GM12892 (cell line): Measurements from ENCODE around the gene NMRK1.

Experiments
- DNase-seq: peaks from one replicate; pipeline ENCODE4 v3.0.0; 2011; ENCODE audit not compliant: insufficient read length
- FAIRE-seq: peaks from 2 replicates; lab custom pipeline; 2011; peaks lifted over from hg19 to GRCh38; lab: Jason Lieb, UNC
- POLR2A ChIP-seq: IDR thresholded peaks from 2 replicates; pipeline ENCODE4 v1.6.1; 2011; ENCODE audit warnings: low read depth, low read length, control low read depth
- POLR2AphosphoS5 ChIP-seq: IDR thresholded peaks from 2 replicates; pipeline ENCODE4 v1.6.1; 2011; ENCODE audit warnings: low read depth, low read length, control low read depth
- TAF1 ChIP-seq: IDR thresholded peaks from 2 replicates; pipeline ENCODE4 v1.6.1; 2011; ENCODE audit warnings: low read depth, mild to moderate bottlenecking, control low read depth, low read length, borderline replicate concordance

NMRK1 gene

DNA sequence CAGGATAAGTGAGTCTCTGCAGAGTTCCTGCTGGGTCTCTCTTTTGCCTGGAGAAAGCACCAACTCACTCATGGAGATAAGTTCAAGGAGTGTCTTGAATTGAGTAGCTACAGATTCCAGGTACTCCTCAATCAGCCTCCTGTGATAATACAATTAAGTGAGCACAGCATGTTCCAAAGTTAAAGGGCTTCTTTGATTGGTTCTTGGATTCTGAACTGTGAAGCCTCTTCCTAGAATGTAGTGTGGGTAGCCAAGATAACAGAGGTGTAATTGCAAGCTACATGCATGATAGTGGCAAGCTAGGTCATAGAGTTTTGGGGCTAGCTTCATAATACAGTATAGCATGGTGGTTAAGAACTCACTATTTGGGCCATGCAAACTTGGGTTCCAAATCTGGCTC lies 36.7 kb downstream of the NMRK1 start:
- DNase-seq (no peak), FAIRE-seq (no peak)
- no peak for TF ChIP-seq TAF1
- no peak for TF ChIP-seq POLR2A
- TF ChIP-seq POLR2AphosphoS5, result no peak

DNA sequence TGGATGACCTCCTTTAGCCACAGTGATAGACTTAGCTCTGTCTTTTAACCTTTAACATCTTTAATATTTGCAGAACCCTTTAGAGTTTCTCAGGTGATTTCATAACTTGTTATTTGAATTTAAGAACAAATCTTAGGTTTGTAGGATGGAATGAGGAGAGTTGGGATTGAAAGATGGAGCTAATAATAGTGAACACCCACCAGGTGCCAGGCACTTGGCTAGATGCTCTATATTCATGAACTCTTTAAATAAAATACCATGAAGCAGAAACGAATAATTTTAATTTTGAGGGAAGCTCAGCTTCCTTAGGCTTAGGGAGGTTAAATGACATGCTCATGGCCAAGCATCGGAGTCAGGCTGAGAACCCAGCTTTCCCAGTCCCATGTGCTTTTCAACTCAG lies 40.4 kb downstream of the NMRK1 start:
- no peak for FAIRE-seq

DNA sequence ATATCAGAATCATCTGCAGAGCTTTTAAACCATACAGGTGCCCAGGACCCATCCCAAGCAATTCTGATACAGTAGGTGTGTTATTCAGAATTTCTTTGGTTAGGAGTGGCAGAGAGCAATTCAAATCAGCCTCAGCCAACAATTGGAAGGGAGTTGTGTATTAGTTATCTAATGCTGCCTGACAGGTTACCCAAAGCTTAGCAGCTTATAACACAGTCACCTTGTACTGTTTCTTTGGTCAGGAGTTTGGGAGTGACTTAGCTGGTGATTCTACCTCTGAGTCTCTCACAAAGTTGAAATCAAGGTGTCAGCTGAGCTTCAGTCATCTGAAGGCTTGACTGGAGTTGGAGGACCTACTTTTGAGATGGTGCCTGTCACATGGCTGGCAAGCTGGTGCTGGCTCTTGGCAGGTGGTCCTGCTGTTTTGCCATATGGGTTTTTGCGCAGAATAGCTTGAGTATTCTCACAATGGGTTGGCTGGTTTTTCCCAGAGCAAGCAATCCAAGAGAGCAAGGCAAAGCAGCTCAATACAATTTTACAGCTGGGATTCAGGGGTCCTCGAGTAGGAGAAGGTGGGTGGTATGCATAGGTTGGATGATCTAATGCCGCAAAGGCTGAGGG lies 41.1 kb downstream of the NMRK1 start:
- DNase-seq (no peak), FAIRE-seq (no peak)
- no peak for TF ChIP-seq POLR2AphosphoS5
- TF ChIP-seq TAF1, result no peak
- TF ChIP-seq POLR2A, result no peak

More for the DNA sequence above, 40.4 kb downstream of the NMRK1 start:
- TF ChIP-seq POLR2AphosphoS5 (no peak), TAF1 (no peak), POLR2A (no peak)
- DNase-seq, result no peak

DNA sequence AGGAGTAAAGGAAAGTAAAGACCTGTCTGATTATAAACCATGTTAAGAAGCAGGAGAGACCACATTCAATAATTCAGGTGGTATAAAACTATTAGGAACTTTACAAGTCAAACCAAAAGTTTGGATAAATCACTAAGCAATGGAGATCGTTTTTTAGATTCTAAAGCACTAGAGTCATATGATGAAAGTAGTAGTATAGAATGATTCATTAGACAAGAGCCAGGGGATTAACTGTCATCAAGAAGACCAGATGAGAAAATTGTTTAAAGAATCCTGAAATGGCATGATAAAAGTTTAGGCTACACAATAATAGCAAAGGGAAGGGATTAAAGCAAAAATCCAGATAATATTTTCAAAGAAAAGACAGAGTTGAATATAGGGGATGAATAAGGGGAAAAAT lies 46.9 kb downstream of the NMRK1 start:
- FAIRE-seq (no peak), DNase-seq (no peak)
- TF ChIP-seq POLR2AphosphoS5 (no peak), TAF1 (no peak), POLR2A (no peak)

DNA sequence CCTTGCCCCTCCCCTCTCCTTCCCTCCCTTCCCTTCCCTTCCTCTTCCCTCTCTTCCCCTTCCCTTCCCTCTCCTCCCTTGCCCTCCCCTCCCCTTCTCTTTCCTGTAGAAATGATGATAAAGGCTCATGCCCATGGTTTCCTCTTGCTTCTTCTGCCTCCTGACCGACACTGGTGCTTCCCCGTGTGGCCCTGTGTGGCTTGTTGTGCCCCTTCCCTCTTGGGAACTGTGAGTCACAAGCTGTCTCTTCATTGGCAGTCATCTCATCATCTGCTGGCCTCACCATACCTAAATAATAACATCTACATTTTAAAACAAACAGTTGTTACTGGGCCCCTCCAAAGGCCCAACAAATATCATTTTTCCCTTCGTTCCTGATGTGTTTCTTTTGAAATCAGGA lies 48.2 kb downstream of the NMRK1 start:
- FAIRE-seq, result no peak

DNA sequence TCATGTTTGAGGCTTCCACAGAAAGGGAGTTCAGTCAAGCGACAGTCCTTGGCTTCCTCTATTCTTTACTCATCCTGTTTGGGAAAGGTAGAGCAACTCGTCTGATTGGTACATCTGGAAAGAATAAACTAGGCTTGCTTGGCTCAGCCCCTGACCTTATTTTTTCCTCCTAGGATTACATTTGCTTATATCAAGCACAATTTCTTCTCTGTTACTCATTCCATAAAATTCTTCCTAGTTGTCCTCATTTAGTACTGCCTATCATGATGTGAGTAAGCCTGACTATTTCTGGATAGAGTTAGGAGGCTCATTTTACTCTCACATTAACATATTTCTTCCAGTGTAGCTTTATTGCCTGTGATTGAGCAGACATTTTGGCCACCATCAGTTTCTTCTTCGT lies 48.9 kb downstream of the NMRK1 start:
- no peak for FAIRE-seq
- DNase-seq, result no peak

More for the DNA sequence above, 48.2 kb downstream of the NMRK1 start:
- TF ChIP-seq POLR2A, result no peak
- no peak for TF ChIP-seq POLR2AphosphoS5
- TF ChIP-seq TAF1, result no peak
- no peak for DNase-seq

DNA sequence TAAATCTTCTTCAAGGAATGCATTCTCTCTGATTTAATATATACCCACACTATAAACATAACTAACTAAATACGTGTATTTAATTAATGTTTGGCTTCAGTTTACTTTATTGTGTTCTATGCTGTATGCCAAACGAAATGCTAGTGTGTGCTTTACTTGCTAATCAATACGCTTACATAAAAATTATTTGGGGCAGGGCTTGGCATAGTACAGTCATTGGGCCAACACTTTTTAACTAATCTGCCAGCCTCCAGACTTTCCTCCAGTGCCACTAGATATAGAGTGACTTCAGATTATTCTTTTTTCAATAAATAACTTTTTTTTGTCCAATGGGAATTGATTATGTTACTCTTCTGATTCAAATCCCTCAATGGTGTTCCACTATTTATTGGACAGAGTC lies 51.2 kb downstream of the NMRK1 start:
- no peak for FAIRE-seq
- TF ChIP-seq POLR2AphosphoS5 (no peak), POLR2A (no peak), TAF1 (no peak)

More for the DNA sequence above, 48.9 kb downstream of the NMRK1 start:
- no peak for TF ChIP-seq POLR2AphosphoS5

DNA sequence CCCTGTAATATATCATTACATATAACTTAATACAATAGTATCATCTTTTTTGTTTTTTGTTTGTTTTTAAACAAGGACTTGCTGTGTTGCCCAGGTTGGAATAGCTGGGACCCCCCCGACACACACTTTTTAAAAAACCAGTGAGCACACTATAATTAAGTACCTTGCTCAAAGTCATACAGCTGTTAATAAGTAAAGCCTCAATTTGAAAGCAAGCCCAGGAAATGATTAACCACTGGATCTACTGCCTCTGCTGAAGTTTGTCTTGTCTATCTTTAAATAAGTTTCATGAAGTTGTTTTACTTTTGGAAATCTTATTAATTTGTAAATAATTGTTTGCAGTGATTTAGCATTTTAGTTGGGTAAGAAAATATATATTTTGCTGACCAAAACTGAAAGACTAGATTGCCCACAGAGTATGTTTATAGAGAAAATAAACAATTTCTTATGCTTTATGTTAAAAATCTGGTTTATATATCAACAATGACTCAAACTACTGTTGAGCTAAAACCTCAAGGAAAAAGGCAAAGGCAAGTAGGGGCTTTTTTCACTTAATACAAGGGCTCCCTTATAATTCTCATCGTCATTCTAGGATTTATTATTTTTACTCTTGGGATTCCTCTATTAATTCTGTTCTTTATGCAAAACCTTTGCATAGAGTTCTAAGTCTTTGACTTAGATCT lies 54.0 kb downstream of the NMRK1 start:
- FAIRE-seq, result no peak

More for the DNA sequence above, 51.2 kb downstream of the NMRK1 start:
- no peak for DNase-seq

DNA sequence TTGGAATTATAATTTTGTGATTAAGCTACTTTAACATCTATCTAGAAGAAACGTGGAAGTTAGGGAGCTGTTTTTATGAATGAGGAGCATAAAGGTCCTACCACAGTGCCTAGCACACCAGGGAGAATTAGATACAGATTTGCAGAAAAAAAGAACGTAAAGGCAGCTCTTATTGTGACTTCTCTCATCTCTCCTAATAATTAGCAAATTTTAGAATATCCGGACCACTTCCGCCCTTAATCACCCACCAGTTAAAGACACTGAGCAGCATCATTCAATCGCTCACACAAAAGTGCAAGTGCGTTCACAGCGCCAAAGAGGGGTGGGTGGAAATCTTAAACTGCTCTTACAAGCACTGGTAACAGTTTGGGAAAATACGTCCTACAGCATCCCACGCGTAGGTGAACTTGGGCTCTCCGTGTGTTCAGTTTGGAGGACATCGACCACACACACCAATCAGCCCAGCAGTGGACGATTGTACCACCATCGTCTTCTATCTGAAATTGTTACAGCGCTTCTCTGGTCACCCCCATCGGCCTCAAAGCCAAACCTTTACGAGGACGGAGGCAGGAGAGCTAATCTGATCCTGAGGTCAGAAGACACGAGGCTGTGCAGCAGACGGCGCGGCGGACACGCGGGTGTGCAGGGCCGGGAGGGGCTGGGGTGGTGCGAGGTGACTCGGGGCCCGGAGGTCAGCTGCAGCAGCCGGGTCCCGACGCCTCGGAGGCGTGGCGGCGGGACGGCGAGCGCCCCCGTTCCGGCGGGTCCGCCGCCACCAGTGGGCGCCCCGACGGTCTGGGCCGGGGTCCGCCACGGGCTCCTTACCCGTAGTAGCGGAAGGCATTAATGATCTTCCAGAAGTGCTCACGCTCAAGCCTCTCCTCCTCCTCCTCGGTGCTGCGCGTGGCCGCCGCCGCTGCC lies 60.5 kb downstream of the NMRK1 start:
- FAIRE-seq (peak; percentile 71), DNase-seq (peak; percentile 41)
- TF ChIP-seq POLR2AphosphoS5 (no peak), POLR2A (no peak), TAF1 (no peak)

More for the DNA sequence above, 54.0 kb downstream of the NMRK1 start:
- TF ChIP-seq POLR2AphosphoS5 (no peak), TAF1 (no peak), POLR2A (no peak)
- DNase-seq, result no peak

DNA sequence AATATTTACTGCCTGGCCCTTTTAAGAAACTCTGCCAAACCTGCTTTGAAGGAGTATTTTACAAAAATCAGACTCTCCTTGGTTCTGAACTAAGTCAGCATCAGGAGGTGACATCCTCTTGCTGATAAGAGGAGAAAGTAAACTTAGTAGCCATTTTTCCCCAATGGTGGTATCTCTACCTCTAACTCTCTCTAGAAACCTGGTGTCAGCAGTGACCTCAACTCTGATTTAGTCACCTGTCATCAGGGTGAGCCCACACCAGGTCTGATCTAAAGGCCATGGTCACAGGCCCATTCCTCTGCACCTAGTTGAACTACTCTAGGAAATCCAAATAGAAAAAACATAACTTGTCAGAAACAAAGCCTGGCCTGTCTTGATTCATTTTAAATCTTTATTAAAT lies 64.1 kb downstream of the NMRK1 start:
- TF ChIP-seq POLR2A (no peak), TAF1 (no peak), POLR2AphosphoS5 (no peak)
- FAIRE-seq, result no peak
- DNase-seq, result no peak

DNA sequence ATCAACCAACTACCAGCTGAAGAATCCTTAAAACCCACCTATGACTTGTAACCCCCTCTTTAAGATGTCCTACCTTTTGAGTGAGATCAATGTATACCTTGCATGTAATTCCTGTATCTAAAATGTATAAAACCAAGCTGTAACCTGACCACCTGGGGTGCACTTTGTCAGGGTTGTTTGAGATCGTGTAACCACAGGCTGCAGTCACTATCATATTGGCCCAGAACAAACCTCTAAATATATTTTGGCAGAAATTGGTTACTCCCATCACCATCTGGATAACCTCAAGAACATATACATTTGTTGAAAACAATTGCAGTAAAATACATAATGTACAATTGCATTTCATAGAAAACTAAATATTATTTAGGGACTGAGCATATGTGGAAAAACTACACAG lies 68.3 kb downstream of the NMRK1 start:
- FAIRE-seq (no peak), DNase-seq (no peak)
- no peak for TF ChIP-seq TAF1
- TF ChIP-seq POLR2AphosphoS5, result no peak
- no peak for TF ChIP-seq POLR2A

DNA sequence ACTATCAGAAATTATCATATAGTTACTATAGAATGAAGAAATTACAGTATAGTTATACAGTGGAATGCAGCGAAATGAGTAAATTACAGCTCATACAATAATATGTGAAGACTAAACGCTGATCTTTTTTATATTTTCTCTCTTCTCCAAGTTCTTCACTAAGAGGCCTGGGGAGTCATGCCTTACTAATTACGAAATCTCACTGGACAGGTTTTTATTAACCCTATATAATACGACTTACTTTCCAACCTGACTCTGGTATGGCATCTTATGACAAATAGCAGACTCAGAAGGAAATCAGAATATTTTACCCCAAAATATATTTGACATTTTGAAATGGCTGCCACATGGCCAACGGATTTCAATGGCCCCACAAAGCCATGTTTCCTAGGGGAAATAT lies 68.9 kb downstream of the NMRK1 start:
- FAIRE-seq, result no peak
- no peak for DNase-seq
- TF ChIP-seq TAF1, result no peak
- TF ChIP-seq POLR2AphosphoS5, result no peak
- no peak for TF ChIP-seq POLR2A
